Mucosa of rectum (tissue), 2 donors: ENCODE results near the gene PPP2R5C.
"Not testable (repeated sequence)": the region's sequence is repeated elsewhere in the genome, so short reads cannot be mapped to it uniquely, and the experiment has no call there.

Experiments
- H3K27ac ChIP-seq, 2 donors: one replicate each; pipeline ENCODE4 v1.7.0; 2013; ENCODE audit warnings: inconsistent platforms in 2 of 2, low read depth in 2 of 2, low read length in 2 of 2
- H3K27me3 ChIP-seq, 2 donors: one replicate each; pipeline ENCODE4 v1.7.0; 2013; ENCODE audit warnings: low read length in 2 of 2; ENCODE audit not compliant: control insufficient read depth in 2 of 2, insufficient read depth in 2 of 2
- H3K36me3 ChIP-seq, 2 donors: one replicate each; pipeline ENCODE4 v1.7.0; 2013; ENCODE audit warnings: low read length in 2 of 2; ENCODE audit not compliant: control insufficient read depth in 2 of 2, insufficient read depth in 2 of 2
- H3K4me1 ChIP-seq, 2 donors: one replicate each; pipeline ENCODE4 v1.7.0; 2013; ENCODE audit warnings: low read length in 2 of 2, mild to moderate bottlenecking in 1 of 2; ENCODE audit not compliant: control insufficient read depth in 2 of 2, insufficient read depth in 2 of 2
- H3K4me3 ChIP-seq, 2 donors: one replicate each; pipeline ENCODE4 v1.7.0; 2013; ENCODE audit warnings: low read length in 2 of 2
- H3K9ac ChIP-seq, 2 donors: one replicate each; pipeline ENCODE4 v1.7.0; 2013; ENCODE audit warnings: low read length in 2 of 2, low read depth in 1 of 2, mild to moderate bottlenecking in 1 of 2
- H3K9me3 ChIP-seq, 2 donors: one replicate each; pipeline ENCODE4 v1.7.0; 2013; ENCODE audit warnings: low read length in 2 of 2; ENCODE audit not compliant: control insufficient read depth in 2 of 2
- donor health status: healthy.
- donor health status: Normal muscosa, but diverticular disease.

Gene PPP2R5C

GRCh38 chr14:101965181-101965544 lies 203.7 kb downstream of the PPP2R5C start:
- peaks cover 17 to 19% of the 10 kb centered on the region in 2 donors for H3K4me1 ChIP-seq
- peak overlapping the region; percentile 93 to 95 for H3K27ac ChIP-seq
- peak overlapping the region; percentile 75 to 93 for H3K4me3 ChIP-seq
- H3K36me3 ChIP-seq: peaks cover 6% of the 10 kb centered on the region in 2 donors
- H3K27me3 ChIP-seq: no peaks in the 10 kb centered on the region
- H3K9me3 ChIP-seq: no peaks in the 10 kb centered on the region
- H3K9ac ChIP-seq: peak overlapping the region; percentile 90 to 93

DNA sequence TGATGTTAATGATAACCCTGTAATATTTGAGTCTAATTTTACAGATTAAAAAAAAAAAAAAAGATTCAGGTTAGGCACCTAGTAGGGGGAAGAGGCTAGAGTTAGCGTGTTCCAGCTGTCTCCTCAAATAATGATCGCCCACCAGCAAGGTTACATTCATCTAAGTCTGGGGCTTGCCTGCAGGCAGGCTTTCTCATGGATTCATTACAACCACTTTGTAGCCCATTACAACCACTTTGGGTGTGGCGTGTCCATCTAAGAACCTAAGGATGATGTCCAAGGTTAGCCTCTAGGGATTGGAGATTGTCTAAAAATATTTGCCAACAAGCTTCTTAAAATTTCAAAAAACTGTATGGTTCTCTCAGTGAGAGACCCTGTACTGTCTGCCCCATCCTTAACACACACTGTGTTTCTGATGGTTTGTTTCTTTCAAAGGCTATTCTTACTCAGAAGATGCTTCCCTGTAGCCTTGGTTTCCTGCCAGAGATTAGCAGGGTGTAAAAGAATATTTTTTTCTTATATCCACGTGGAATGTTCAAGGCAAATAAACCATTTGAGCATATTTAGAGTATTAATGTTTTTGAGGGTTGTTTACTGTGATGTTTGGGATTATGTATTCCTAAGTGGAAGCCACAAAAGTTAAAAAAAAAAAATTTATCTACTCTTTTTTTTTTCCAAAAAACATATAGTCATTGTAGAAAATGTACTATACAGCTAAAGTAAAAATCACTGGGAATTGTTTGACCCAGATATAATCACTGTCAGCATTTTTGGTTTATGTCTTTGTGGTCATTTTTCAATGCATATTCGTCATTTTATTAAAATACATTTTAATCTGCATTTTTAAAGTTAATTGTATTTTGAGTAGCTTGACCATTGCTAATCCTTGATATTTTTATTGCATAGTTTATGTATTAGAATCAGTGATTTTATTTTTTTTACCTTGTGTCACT lies 204.5 kb downstream of the PPP2R5C start:
- peak overlapping the region; percentile 90 to 93 for H3K9ac ChIP-seq
- H3K9me3 ChIP-seq: no peaks in the 10 kb centered on the region
- peak overlapping the region; percentile 93 to 95 for H3K27ac ChIP-seq
- peaks cover 18 to 19% of the 10 kb centered on the region in 2 donors for H3K4me1 ChIP-seq
- H3K4me3 ChIP-seq: peak overlapping the region; percentile 75 to 93
- H3K27me3 ChIP-seq: no peaks in the 10 kb centered on the region
- peaks cover 6% of the 10 kb centered on the region in 2 donors for H3K36me3 ChIP-seq

GRCh38 chr14:101966742-101967141 lies 205.2 kb downstream of the PPP2R5C start:
- Histone ChIP-seq H3K27me3 (no peaks in the 10 kb centered on the region), H3K9ac (no peak overlapping the region), H3K9me3 (no peaks in the 10 kb centered on the region), H3K36me3 (peaks cover 6% of the 10 kb centered on the region in 2 donors), H3K27ac (no peak overlapping the region), H3K4me3 (no peak overlapping the region), H3K4me1 (peaks cover 18 to 20% of the 10 kb centered on the region in 2 donors)

- H3K27ac ChIP-seq: no peak overlapping the region
- no peak overlapping the region for H3K4me3 ChIP-seq
- H3K9ac ChIP-seq: no peak overlapping the region
- H3K27me3 ChIP-seq: no peaks in the 10 kb centered on the region
- H3K4me1 ChIP-seq: peaks cover 23 to 29% of the 10 kb centered on the region in 2 donors
- H3K36me3 ChIP-seq: peaks cover 6% of the 10 kb centered on the region in 2 donors
- no peaks in the 10 kb centered on the region for H3K9me3 ChIP-seq
These were observed 206.7 kb downstream of the PPP2R5C start for GRCh38 chr14:101968186-101968585.

DNA sequence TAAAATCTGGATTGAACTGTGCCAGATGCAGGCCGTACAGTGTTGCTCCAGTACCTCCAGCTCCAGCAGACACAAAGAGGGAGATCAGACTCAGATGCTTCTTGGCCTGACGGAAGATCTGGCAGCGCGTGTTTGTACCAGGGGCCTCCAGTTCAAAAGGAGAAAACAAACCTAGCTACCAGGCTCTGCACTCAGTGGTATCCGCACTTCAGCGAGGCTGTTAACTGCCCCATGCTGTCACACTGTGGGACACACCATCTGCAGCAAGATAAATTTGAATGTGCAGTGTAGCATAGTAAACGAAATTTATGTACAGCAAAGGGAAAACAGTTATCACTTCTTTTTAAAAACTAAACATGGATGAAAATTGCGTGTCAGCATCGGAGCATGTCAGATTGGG lies 208.0 kb downstream of the PPP2R5C start:
- Histone ChIP-seq H3K27me3 (no peaks in the 10 kb centered on the region), H3K9me3 (no peaks in the 10 kb centered on the region), H3K27ac (no peak overlapping the region), H3K4me3 (no peak overlapping the region), H3K9ac (no peak overlapping the region), H3K4me1 (peaks cover 20 to 24% of the 10 kb centered on the region in 2 donors), H3K36me3 (peaks cover 6% of the 10 kb centered on the region in 2 donors)

DNA sequence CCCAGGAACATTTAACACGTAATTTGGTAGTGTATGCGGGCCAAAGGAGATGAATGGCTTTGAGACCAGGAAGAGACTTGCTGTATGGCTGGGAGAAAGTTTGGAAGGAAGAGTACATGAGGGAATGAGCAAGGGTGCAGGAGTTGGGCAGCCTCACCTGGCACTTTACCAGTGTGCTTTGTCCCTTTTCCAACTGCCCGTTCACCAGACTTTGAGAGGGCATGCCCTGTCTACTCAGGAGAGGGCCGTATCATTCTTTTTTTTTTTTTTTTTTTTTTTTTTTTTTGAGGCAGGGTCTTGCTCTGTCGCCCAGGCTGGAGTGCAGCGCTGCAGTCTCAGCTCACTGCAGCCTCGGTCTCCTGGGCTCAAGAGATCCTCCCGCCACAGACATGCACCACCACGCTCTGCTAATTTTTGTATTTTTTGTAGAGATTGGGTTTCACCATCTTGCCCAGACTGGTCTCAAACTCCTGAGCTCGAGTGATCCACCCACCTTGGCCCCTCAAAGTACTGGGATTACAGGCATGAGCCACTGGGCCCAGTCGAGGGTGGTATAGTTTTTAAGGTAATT lies 209.4 kb downstream of the PPP2R5C start:
- Histone ChIP-seq H3K9ac (no peak overlapping the region), H3K4me3 (no peak overlapping the region), H3K36me3 (peaks cover 6 to 9% of the 10 kb centered on the region in 2 donors), H3K9me3 (no peaks in the 10 kb centered on the region), H3K27me3 (no peaks in the 10 kb centered on the region), H3K27ac (no peak overlapping the region), H3K4me1 (peaks cover 15 to 19% of the 10 kb centered on the region in 2 donors)

- not testable (repeated sequence) for H3K4me3 ChIP-seq, H3K9me3 ChIP-seq, H3K27me3 ChIP-seq, H3K36me3 ChIP-seq
- H3K4me1 ChIP-seq: peaks cover 13 to 14% of the 10 kb centered on the region in 2 donors
- peak overlapping the region in 1 of 2 donors; percentile 42 for H3K9ac ChIP-seq
- peak overlapping the region in 1 of 2 donors; percentile 74 for H3K27ac ChIP-seq
These were observed 209.9 kb downstream of the PPP2R5C start for GRCh38 chr14:101971458-101971857.

- no peak overlapping the region for H3K4me3 ChIP-seq
- no peaks in the 10 kb centered on the region for H3K9me3 ChIP-seq
- H3K27ac ChIP-seq: peak overlapping the region; percentile 16 to 74
- H3K9ac ChIP-seq: peak overlapping the region in 1 of 2 donors; percentile 58
- no peaks in the 10 kb centered on the region for H3K27me3 ChIP-seq
- peaks cover 9 to 15% of the 10 kb centered on the region in 2 donors for H3K36me3 ChIP-seq
- H3K4me1 ChIP-seq: peaks cover 13 to 14% of the 10 kb centered on the region in 2 donors
These were observed 210.8 kb downstream of the PPP2R5C start for GRCh38 chr14:101972126-101972866.

- Histone ChIP-seq H3K4me3 (no peak overlapping the region), H3K9ac (no peak overlapping the region), H3K36me3 (peaks cover 13 to 20% of the 10 kb centered on the region in 2 donors), H3K27me3 (no peaks in the 10 kb centered on the region), H3K4me1 (peaks cover 8 to 14% of the 10 kb centered on the region in 2 donors), H3K27ac (no peak overlapping the region), H3K9me3 (no peaks in the 10 kb centered on the region)
These were observed 211.8 kb downstream of the PPP2R5C start for GRCh38 chr14:101973356-101973755.
